CD4-positive, CD25-positive, alpha-beta regulatory T cell (primary cell): ENCODE measurements around the gene KAZN. TPM values are rescaled to one million over a fixed set of nuclear protein-coding genes. Genes with fewer than 3 reads are reported as not detected.
"Not testable (repeated sequence)": the region's sequence is repeated elsewhere in the genome, so short reads cannot be mapped to it uniquely, and the experiment has no call there.

Source experiments
- ATAC-seq, 2 donors: fragments of 150-1000 bp; cut with Tn5 transposase; one replicate each; pipeline ENCODE4 v1.10.0; 2021; ENCODE audit warnings: low read depth in 2 of 2, moderate number of reproducible peaks in 2 of 2, moderate library complexity in 1 of 2
- DNase-seq, 3 donors: peaks; one replicate each; pipeline versions ENCODE4 v3.0.0 to v3.0.0-alpha.2; 2012 to 2022; ENCODE audit warnings: mixed read lengths in 1 of 3
- H3K27ac ChIP-seq: one replicate; pipeline ENCODE4 v1.7.0; 2013; ENCODE audit warnings: mild to moderate bottlenecking, low read length; ENCODE audit not compliant: insufficient read depth, poor library complexity, severe bottlenecking
- H3K27me3 ChIP-seq: one replicate; pipeline ENCODE4 v1.7.0; 2013; ENCODE audit warnings: low read length; ENCODE audit not compliant: control insufficient read depth, insufficient read depth
- H3K36me3 ChIP-seq: one replicate; pipeline ENCODE4 v1.7.0; 2013; ENCODE audit warnings: mild to moderate bottlenecking, low read length, moderate library complexity; ENCODE audit not compliant: control insufficient read depth, insufficient read depth
- H3K4me1 ChIP-seq: 2 replicates; pipeline ENCODE4 v1.7.0; 2013; ENCODE audit warnings: mild to moderate bottlenecking, low read length; ENCODE audit not compliant: insufficient read depth, control insufficient read depth, poor library complexity, severe bottlenecking
- H3K4me3 ChIP-seq: one replicate; pipeline ENCODE4 v1.7.0; 2013; ENCODE audit warnings: low read depth, mild to moderate bottlenecking, low read length, moderate library complexity
- H3K9me3 ChIP-seq, 2 experiments: 1 replicate in 1 of 2; 2 replicates in 1 of 2; pipeline ENCODE4 v1.7.0; 2013; ENCODE audit warnings: low read length in 2 of 2, mild to moderate bottlenecking in 1 of 2, moderate library complexity in 1 of 2; ENCODE audit not compliant: control insufficient read depth in 2 of 2
- H3K27ac Mint-ChIP-seq, 3 donors: one replicate each; pipeline ENCODE4 v1.8.0; 2020 to 2022; ENCODE audit warnings: mild to moderate bottlenecking in 3 of 3, mixed read lengths in 3 of 3, moderate library complexity in 2 of 3
- H3K27me3 Mint-ChIP-seq: one replicate; pipeline ENCODE4 v1.8.0; 2022; ENCODE audit warnings: mild to moderate bottlenecking, mixed read lengths
- H3K36me3 Mint-ChIP-seq: one replicate; pipeline ENCODE4 v1.8.0; 2020; ENCODE audit warnings: mixed read lengths
- H3K4me1 Mint-ChIP-seq, 4 donors: one replicate each; pipeline ENCODE4 v1.8.0; 2020 to 2022; ENCODE audit warnings: mixed read lengths in 4 of 4, mild to moderate bottlenecking in 1 of 4
- H3K4me3 Mint-ChIP-seq, 4 donors: one replicate each; pipeline ENCODE4 v1.8.0; 2020 to 2022; ENCODE audit warnings: mild to moderate bottlenecking in 4 of 4, mixed read lengths in 4 of 4, moderate library complexity in 3 of 4
- H3K9me3 Mint-ChIP-seq, 7 donors: one replicate each; pipeline ENCODE4 v1.8.0; 2020 to 2022; ENCODE audit warnings: mixed read lengths in 7 of 7, mild to moderate bottlenecking in 3 of 7, moderate library complexity in 2 of 7
- polyA plus RNA-seq, 4 donors: library from polyadenylated mRNA; unstranded; fragments of 300-500 nt; fragmentation: Illumina TruSeq; gene quantifications; one replicate each; pipeline ENCODE4 v1.2.3, GENCODE V29; 2021
- total RNA-seq: library from RNA; stranded (reverse); gene quantifications from one replicate; pipeline ENCODE4 v1.2.3, GENCODE V29; 2022

KAZN gene
- total and polyA plus RNA-seq, 5 donors from 2014 or later: not detected

- Histone ChIP-seq H3K4me3 (no peak overlapping the region), H3K9me3 (no peaks in the 10 kb centered on the region), H3K36me3 (no peaks in the 10 kb centered on the region), H3K27ac (no peak overlapping the region), H3K4me1 (no peaks in the 10 kb centered on the region), H3K27me3 (no peaks in the 10 kb centered on the region)
- Mint-ChIP-seq H3K36me3 (no peaks in the 10 kb centered on the region), H3K9me3 (peaks cover 0 to 2% (median 0%) of the 10 kb centered on the region in 7 donors), H3K27me3 (peaks cover 8% of the 10 kb centered on the region), H3K4me1 (peaks cover 0 to 9% (median 6%) of the 10 kb centered on the region in 4 donors), H3K4me3 (no peak overlapping the region), H3K27ac (no peak overlapping the region)
- ATAC-seq (no peak), DNase-seq (no peak)
Measured at GRCh38 chr1:15034656-15035055, 436.2 kb downstream of the KAZN start.

GRCh38 chr1:15035236-15035635, 436.8 kb downstream of the KAZN start:
- Histone ChIP-seq H3K27me3 (no peaks in the 10 kb centered on the region), H3K9me3 (no peaks in the 10 kb centered on the region), H3K27ac (no peak overlapping the region), H3K4me3 (no peak overlapping the region), H3K4me1 (no peaks in the 10 kb centered on the region), H3K36me3 (no peaks in the 10 kb centered on the region)
- Mint-ChIP-seq H3K27me3 (peaks cover 8% of the 10 kb centered on the region), H3K4me1 (peaks cover 0 to 9% (median 6%) of the 10 kb centered on the region in 4 donors), H3K27ac (no peak overlapping the region), H3K36me3 (no peaks in the 10 kb centered on the region), H3K4me3 (no peak overlapping the region), H3K9me3 (peaks cover 0 to 2% (median 0%) of the 10 kb centered on the region in 7 donors)
- DNase-seq (no peak), ATAC-seq (no peak)

- H3K27ac ChIP-seq: no peak overlapping the region
- H3K27ac Mint-ChIP-seq: no peak overlapping the region
- H3K9me3 ChIP-seq: no peaks in the 10 kb centered on the region
- no peak overlapping the region for H3K4me3 Mint-ChIP-seq
- DNase-seq: no peak
- no peaks in the 10 kb centered on the region for H3K36me3 ChIP-seq
- no peaks in the 10 kb centered on the region for H3K36me3 Mint-ChIP-seq
- peaks cover 8% of the 10 kb centered on the region for H3K27me3 Mint-ChIP-seq
- peaks cover 0 to 2% (median 0%) of the 10 kb centered on the region in 7 donors for H3K9me3 Mint-ChIP-seq
- H3K4me3 ChIP-seq: no peak overlapping the region
- no peaks in the 10 kb centered on the region for H3K4me1 ChIP-seq
- peaks cover 0 to 9% (median 6%) of the 10 kb centered on the region in 4 donors for H3K4me1 Mint-ChIP-seq
- H3K27me3 ChIP-seq: no peaks in the 10 kb centered on the region
- ATAC-seq: no peak
Measured at GRCh38 chr1:15036101-15036500, 437.6 kb downstream of the KAZN start.

GRCh38 chr1:15038232-15039016, 439.9 kb downstream of the KAZN start:
- no peak overlapping the region for H3K27ac ChIP-seq
- H3K4me1 Mint-ChIP-seq: peaks cover 0 to 9% (median 6%) of the 10 kb centered on the region in 4 donors
- no peak overlapping the region for H3K27ac Mint-ChIP-seq
- H3K27me3 ChIP-seq: no peaks in the 10 kb centered on the region
- H3K4me3 ChIP-seq: no peak overlapping the region
- no peak overlapping the region for H3K4me3 Mint-ChIP-seq
- no peaks in the 10 kb centered on the region for H3K27me3 Mint-ChIP-seq
- H3K9me3 Mint-ChIP-seq: peaks cover 0 to 2% (median 0%) of the 10 kb centered on the region in 7 donors
- ATAC-seq (no peak), DNase-seq (peak in 1 of 3 donors; percentile 53)
- H3K36me3 Mint-ChIP-seq: no peaks in the 10 kb centered on the region
- no peaks in the 10 kb centered on the region for H3K36me3 ChIP-seq
- no peaks in the 10 kb centered on the region for H3K9me3 ChIP-seq
- no peaks in the 10 kb centered on the region for H3K4me1 ChIP-seq

- no peaks in the 10 kb centered on the region for H3K9me3 ChIP-seq
- Mint-ChIP-seq H3K4me3 (no peak overlapping the region), H3K9me3 (peaks cover 0 to 2% (median 0%) of the 10 kb centered on the region in 7 donors), H3K36me3 (no peaks in the 10 kb centered on the region), H3K4me1 (peaks cover 0 to 2% (median under 1%) of the 10 kb centered on the region in 4 donors), H3K27me3 (no peaks in the 10 kb centered on the region), H3K27ac (no peak overlapping the region)
- H3K27me3 ChIP-seq: no peaks in the 10 kb centered on the region
- no peaks in the 10 kb centered on the region for H3K36me3 ChIP-seq
- H3K4me1 ChIP-seq: no peaks in the 10 kb centered on the region
- H3K4me3 ChIP-seq: no peak overlapping the region
- ATAC-seq (no peak), DNase-seq (no peak)
- no peak overlapping the region for H3K27ac ChIP-seq
Measured at GRCh38 chr1:15039017-15039648, 440.6 kb downstream of the KAZN start.

- DNase-seq (no peak), ATAC-seq (no peak)
- Histone ChIP-seq H3K9me3 (no peaks in the 10 kb centered on the region), H3K27me3 (no peaks in the 10 kb centered on the region), H3K4me3 (no peak overlapping the region), H3K4me1 (no peaks in the 10 kb centered on the region), H3K36me3 (no peaks in the 10 kb centered on the region), H3K27ac (no peak overlapping the region)
- no peaks in the 10 kb centered on the region for H3K36me3 Mint-ChIP-seq
- peak overlapping the region in 1 of 3 donors; percentile 20 for H3K27ac Mint-ChIP-seq
- no peaks in the 10 kb centered on the region for H3K4me1 Mint-ChIP-seq
- H3K27me3 Mint-ChIP-seq: no peaks in the 10 kb centered on the region
- no peak overlapping the region for H3K4me3 Mint-ChIP-seq
- peaks cover 0 to 2% (median 0%) of the 10 kb centered on the region in 7 donors for H3K9me3 Mint-ChIP-seq
Measured at GRCh38 chr1:15039901-15040300, 441.4 kb downstream of the KAZN start.

- ATAC-seq, H3K9me3 ChIP-seq, H3K4me3 Mint-ChIP-seq, DNase-seq, H3K27me3 Mint-ChIP-seq, H3K4me1 Mint-ChIP-seq, H3K4me3 ChIP-seq, H3K27ac Mint-ChIP-seq, H3K4me1 ChIP-seq, H3K36me3 Mint-ChIP-seq, H3K27me3 ChIP-seq, H3K36me3 ChIP-seq, H3K9me3 Mint-ChIP-seq, H3K27ac ChIP-seq: not testable (repeated sequence)
Measured at GRCh38 chr1:15040685-15041084, 442.2 kb downstream of the KAZN start.
